Prostate gland (tissue), 2 donors: ENCODE measurements around the gene NDUFS6.

Experiments used
- POLR2A ChIP-seq: fragments of 450-650 bp; IDR thresholded peaks from one replicate; pipeline ENCODE4 v1.6.1; 2016; ENCODE audit warnings: antibody characterized with exemption, mild to moderate bottlenecking
- TF ChIP-seq, protein P1 (sequence below), 4 experiments: fragments of 200-600 bp in 2 of 4; fragments of 450-650 bp in 2 of 4; sonication (generic) in 2 of 4; IDR thresholded peaks; 1 replicate in 3 of 4; 2 replicates in 1 of 4; pipeline ENCODE4 v1.5.1; 2016 to 2019; ENCODE audit warnings: antibody characterized with exemption in 4 of 4, mild to moderate bottlenecking in 2 of 4, moderate library complexity in 2 of 4

DNA sequence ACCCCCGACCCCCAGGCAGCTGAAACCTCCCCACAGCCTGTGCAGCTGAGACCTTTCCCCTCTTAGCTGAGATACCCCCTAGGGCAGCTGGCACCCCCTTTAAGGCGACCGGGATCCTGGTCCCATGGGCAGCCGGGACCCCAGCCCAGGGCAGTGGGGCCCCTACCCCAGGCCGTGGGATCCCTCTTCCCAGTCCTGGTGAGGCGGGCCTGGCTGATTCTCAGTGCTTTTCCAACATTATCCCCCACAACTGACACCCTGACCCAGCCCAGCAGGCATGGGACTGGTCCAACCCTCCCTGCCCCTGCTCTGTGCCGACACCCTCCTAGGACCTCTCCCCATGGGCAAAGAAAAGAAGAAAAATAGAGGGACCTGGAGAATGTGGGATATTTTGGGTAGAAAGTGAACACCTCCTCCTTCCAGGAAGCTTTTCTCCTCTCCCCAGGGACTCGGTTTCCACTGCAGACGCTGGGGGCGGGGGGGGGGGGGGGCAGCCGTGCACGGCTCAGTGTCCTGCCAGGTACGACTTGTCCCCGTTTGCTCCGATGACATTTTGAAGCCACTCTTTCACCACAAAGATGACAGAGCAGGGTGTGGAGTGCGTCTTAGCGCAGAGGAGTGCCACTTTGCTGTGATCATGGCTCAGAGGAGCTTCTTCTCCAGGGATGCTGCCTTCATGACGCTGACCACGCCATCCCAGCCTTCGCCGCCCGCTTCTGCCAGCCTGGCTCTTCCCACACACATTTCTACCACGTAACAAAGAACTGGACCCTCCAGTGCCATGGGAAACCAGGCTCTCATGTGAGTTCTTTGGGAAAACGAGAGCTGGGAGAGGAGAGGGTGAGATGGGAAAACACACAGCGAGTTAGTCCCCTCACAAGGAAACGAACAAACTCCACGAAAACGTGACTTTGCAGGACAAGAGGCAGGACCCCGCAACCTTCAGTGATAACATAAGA, 49.1 kb upstream of the NDUFS6 start:
- TF ChIP-seq, protein P1, sequence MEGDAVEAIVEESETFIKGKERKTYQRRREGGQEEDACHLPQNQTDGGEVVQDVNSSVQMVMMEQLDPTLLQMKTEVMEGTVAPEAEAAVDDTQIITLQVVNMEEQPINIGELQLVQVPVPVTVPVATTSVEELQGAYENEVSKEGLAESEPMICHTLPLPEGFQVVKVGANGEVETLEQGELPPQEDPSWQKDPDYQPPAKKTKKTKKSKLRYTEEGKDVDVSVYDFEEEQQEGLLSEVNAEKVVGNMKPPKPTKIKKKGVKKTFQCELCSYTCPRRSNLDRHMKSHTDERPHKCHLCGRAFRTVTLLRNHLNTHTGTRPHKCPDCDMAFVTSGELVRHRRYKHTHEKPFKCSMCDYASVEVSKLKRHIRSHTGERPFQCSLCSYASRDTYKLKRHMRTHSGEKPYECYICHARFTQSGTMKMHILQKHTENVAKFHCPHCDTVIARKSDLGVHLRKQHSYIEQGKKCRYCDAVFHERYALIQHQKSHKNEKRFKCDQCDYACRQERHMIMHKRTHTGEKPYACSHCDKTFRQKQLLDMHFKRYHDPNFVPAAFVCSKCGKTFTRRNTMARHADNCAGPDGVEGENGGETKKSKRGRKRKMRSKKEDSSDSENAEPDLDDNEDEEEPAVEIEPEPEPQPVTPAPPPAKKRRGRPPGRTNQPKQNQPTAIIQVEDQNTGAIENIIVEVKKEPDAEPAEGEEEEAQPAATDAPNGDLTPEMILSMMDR (IDR thresholded peaks at IDR 0.05): no peak
- TF ChIP-seq POLR2A: no peak
